Fibroblast of skin of left quadriceps (primary cell): ENCODE data around the gene MINAR2.
A peak's percentile ranks its signal among the peaks of the same experiment; 100 is the strongest.

Experiments used
- DNase-seq, 2 experiments: peaks; one replicate each; pipeline ENCODE4 v3.0.0-alpha.2; 2013; ENCODE audit warnings: low read depth in 2 of 2

Gene MINAR2, protein sequence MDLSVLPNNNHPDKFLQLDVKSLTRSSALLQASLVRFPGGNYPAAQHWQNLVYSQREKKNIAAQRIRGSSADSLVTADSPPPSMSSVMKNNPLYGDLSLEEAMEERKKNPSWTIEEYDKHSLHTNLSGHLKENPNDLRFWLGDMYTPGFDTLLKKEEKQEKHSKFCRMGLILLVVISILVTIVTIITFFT

GRCh38 chr5:129747572-129748407, at the start of gene MINAR2:
Gene MINAR2 (plus strand): TSS chr5:129748094. CDS start chr5:129748191, 97 bp downstream.
- DNase-seq = no peak

- no peak for DNase-seq
Measured at GRCh38 chr5:129698661-129699060, 49.2 kb upstream of the MINAR2 start.

GRCh38 chr5:129716235-129716634, 31.7 kb upstream of the MINAR2 start:
- DNase-seq = peak in 1 of 2 experiments; percentile 7

DNA sequence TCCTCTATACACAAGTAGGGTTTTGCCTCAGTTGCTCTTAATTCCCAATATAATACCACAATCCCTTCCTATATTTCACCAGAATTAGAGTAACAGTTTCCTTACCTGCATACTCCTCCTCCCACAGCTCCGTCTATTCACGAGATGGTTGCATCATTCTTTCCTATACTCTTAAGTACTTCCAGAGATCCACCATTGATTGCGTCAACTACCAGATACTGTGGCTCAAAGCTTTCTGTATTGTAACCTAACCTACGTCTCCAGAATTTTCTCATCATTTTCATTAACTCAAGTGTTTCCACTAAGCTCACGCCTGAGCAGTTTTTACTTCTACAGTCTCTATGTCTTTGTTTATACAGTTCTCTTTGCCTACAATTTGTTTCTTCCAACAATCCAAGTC, 31.2 kb upstream of the MINAR2 start:
- DNase-seq = peak in 1 of 2 experiments; percentile 4

DNA sequence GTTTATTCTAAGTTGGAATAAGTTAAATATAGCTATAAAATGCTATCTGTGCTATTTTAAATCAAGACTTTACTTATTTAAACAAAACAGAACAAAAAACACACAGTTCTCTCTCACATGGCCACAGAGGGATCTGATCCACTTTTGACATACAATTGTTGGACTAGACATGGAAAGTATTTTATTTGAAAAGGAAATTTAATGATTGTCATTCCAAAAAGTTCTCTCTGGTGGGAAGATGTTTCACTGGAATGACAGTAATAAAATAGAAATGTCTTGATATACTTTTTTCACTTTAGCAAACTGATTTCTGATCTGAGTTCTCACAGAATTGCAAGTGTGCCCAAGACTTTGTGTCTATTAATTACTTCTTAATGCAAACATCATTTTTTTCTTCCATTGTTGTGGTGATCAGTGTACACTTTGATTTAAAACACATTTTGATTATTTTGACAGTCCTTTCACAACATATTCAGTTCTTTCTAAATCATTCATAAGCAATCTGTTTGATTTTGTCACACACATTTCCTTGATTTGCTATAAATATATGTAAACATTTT, 30.1 kb upstream of the MINAR2 start:
- DNase-seq = no peak

DNA sequence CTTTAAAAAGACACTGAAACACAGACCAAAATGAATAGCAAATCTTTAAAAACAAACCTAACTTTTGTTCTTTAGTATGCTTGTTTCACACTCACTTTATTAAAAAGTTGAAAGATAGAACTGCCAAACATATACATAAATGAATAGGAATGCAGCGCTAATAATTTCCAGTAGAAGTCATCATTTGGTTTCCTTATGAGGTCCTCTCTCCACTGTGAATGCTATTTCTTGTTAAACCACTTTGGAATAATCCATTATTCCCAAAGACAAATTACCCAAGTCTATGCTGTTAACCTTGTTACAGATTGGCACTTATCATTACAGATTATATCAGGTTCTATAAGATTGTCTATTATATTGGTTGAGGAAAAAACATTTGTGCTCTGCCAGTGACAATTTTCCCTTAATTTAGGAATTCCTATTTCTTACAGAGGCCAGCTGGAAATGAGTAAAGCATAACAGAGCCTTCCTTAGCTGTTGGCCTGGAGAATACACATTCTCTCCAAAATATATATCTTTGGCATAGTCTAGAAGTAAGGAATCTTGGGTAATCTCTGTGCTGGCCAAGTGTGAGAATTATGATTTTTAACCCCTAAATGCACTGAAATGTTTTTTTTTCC, 29.3 kb upstream of the MINAR2 start:
- DNase-seq = peak in 1 of 2 experiments; percentile 4

DNA sequence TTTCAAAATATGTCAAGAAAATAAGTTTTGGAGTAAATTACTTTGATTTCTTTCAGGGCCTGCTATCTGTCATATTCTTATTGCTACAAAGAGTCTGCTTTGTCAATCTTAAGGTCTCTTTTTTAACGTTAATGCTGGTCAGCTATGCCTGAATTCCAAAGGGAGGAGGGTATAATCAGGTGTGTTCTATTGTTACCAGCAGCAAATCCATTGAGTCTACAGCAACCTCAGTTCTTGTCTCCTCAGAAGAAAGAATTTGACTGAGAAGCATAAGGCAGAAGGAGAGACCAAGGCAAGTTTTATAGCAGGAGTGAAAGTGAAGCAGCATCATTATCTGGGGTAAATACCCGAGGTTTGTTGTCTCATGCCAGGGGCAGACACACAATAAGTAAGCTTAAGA, 23.7 kb upstream of the MINAR2 start:
- DNase-seq = no peak

- no peak for DNase-seq
Measured at GRCh38 chr5:129724647-129725046, 23.2 kb upstream of the MINAR2 start.

GRCh38 chr5:129739773-129740172, 8.1 kb upstream of the MINAR2 start:
- no peak for DNase-seq

DNA sequence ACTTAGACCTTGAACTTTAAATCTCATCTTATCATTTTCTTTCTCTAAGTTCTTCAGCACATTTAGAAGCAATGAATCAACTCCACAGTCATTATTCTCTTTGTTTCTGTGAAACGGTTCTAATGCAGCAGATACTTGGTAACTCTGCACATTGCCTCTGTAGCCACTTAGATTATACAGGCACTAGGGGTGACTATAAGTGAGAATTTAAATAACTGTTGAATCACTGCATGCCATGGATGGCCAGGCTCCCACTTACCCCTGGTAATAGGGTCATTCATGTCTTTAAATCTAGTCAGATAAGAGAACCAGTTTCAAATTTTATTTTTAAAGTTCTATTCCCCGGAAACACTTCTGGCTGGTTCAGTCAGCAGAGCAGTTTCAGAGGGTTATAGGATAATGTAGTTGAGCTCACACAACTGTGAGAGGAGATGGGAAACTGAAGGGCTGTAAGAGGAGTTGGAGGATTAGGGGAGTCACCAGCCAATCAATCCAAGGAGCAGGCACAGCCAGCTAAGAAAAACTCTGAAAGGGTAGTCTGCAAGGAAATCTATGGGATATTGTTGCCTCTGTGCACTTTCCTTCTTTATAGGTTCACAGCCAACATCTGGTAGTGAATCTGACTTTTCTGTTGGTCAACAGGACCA, 4.2 kb upstream of the MINAR2 start:
- no peak for DNase-seq

DNA sequence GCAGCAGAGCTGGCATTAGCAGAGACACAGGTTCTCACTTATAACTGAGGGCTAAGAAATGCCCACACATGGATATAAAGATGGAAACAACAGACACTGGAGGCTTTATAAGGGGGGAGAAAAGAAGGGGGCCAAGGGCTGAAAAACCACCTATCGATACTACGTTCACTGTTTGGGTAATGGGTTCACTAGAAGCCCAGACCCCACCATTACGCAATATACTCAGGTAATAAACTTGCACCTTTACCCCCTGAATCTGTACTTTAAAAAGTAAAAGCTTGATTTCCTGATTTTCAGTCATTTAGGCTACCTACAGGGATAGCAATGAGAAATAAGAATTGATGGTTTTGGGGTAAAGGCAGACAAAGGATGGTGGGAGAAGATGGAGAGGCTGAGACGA, 1.9 kb upstream of the MINAR2 start:
- no peak for DNase-seq

- DNase-seq = peak; percentile 17 to 21
Measured at GRCh38 chr5:129746876-129747275, 1.0 kb upstream of the MINAR2 start.

DNA sequence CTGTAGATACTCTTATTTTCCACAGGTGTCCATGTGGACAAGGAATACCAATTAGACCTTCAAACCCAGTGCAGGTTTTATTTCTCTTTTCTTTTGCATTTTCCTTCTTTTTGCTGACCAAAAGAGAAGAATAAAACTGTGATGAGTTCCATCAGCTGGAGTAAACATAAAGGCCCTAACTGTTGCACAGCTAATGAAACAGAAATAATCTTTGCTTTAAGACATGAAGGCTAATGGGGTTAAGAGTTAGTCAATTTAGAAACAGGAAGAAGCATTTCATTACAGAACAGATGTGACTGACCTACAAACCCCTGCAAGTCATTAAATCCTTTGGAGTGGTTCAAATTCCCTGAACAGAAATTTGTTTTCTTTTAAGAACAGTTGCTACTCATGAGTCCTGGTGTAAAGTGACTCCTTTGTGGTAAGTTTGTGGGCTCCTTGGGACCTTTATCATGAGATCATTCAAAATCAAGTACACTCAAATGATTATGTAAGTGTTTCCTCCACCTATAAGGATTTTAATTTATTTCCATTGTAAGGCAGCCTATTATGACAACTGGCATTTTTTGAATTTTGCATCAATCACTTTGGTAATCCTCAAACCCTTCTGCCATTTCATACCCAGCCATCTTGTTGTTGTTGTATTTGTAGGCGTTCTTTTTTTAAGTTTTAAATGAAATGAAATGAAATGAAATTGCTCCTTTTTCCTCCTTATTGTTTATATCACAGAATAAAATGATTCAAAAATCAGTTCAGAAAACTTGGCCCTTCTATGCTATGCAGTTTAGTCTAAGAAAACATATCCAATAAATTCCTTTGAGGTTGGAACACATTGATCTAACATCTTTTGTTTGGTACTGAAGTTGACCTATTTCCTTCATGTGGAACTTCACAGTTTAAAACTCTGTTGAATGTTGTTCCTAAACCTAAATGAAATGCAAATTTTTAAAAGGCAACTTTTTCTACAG, 1.3 kb downstream of the MINAR2 start:
- DNase-seq = no peak

GRCh38 chr5:129760636-129761325, 12.9 kb downstream of the MINAR2 start:
- DNase-seq = no peak

- DNase-seq = no peak
Measured at GRCh38 chr5:129763651-129764050, 15.8 kb downstream of the MINAR2 start.

- DNase-seq = no peak
Measured at GRCh38 chr5:129766798-129767197, 18.9 kb downstream of the MINAR2 start.

- peak; percentile 80 to 82 for DNase-seq
Measured at GRCh38 chr5:129767927-129768380, 20.1 kb downstream of the MINAR2 start.

GRCh38 chr5:129768735-129769134, 20.8 kb downstream of the MINAR2 start:
- no peak for DNase-seq

DNA sequence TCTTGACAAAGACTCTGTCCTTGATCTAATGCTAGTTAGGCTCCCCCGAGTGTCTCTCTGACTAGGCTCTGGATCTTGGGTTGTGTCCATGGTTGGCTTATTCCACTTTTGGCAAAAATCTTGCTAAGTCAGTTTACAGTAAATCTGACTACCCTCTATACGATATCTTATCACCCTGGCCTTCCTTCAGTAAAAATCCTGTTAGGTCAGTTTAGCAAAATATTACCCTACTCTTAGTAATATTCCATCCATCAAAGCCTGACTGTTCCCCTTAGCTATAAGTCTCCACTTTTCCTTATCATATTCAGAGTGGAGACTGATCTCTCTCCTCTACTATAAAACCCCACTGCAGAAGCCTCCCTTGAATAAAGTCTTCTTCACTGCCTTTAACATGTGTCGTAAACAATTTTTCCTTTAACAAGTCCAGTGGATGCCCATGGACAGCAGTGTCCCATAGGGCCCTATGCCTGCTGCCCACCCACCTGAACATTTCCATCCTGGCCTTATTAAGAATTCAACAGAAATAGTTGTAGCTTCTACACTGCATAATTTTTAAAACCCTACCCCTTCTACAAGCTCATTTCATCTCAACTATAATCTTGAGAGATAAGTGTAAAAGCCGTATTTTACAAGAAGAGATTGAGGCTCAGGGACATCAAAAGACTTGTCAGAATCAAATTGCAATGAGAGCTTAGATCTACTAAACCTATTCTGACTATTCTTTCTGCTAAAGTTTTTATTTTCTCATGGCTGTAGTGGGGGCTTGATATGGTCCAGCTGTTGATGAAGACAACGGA, 22.3 kb downstream of the MINAR2 start:
- no peak for DNase-seq
